NCI-H748 treated with DMSO at 0.1 percent for 48 hours (cell line): ENCODE results near the gene AASS.

Source experiments
- DNase-seq: peaks from one replicate; lab custom pipeline; 2025; lab: John Stamatoyannopoulos, UW

The AASS gene

GRCh38 chr7:122118757-122119156 lies 25.3 kb downstream of the AASS start:
- no peak for DNase-seq

GRCh38 chr7:122103064-122103463 lies 41.0 kb downstream of the AASS start:
- DNase-seq, result no peak

GRCh38 chr7:122100021-122100420 lies 44.0 kb downstream of the AASS start:
- no peak for DNase-seq

- no peak for DNase-seq
Observed at GRCh38 chr7:122095642-122096041, 48.4 kb downstream of the AASS start.

- DNase-seq, result no peak
Observed at GRCh38 chr7:122094549-122094948, 49.5 kb downstream of the AASS start.

- peak; percentile 45 for DNase-seq
Observed at GRCh38 chr7:122092964-122093797, 50.9 kb downstream of the AASS start.

- DNase-seq, result no peak
Observed at GRCh38 chr7:122082670-122083069, 61.4 kb downstream of the AASS start.

- DNase-seq, result no peak
Observed at GRCh38 chr7:122082160-122082559, 61.9 kb downstream of the AASS start.

GRCh38 chr7:122073635-122074034 lies 70.4 kb downstream of the AASS start:
- DNase-seq, result no peak

GRCh38 chr7:122072924-122073599 lies 71.0 kb downstream of the AASS start:
- no peak for DNase-seq

GRCh38 chr7:122072272-122072671 lies 71.8 kb downstream of the AASS start:
- no peak for DNase-seq

GRCh38 chr7:122070834-122071233 lies 73.2 kb downstream of the AASS start:
- DNase-seq, result no peak

- DNase-seq, result no peak
Observed at GRCh38 chr7:122070062-122070461, 74.0 kb downstream of the AASS start.

GRCh38 chr7:122068999-122069398 lies 75.0 kb downstream of the AASS start:
- no peak for DNase-seq

- DNase-seq, result no peak
Observed at GRCh38 chr7:122068046-122068445, 76.0 kb downstream of the AASS start.

GRCh38 chr7:122067077-122067476 lies 77.0 kb downstream of the AASS start:
- DNase-seq, result no peak

GRCh38 chr7:122064971-122065370 lies 79.1 kb downstream of the AASS start:
- DNase-seq, result no peak

- DNase-seq, result no peak
Observed at GRCh38 chr7:122063146-122063545, 80.9 kb downstream of the AASS start.

GRCh38 chr7:122059542-122059941 lies 84.5 kb downstream of the AASS start:
- no peak for DNase-seq

- no peak for DNase-seq
Observed at GRCh38 chr7:122056977-122057376, 87.1 kb downstream of the AASS start.

GRCh38 chr7:122055073-122055472 lies 89.0 kb downstream of the AASS start:
- no peak for DNase-seq

- no peak for DNase-seq
Observed at GRCh38 chr7:122054393-122054792, 89.7 kb downstream of the AASS start.

- DNase-seq, result no peak
Observed at GRCh38 chr7:122046402-122046801, 97.6 kb downstream of the AASS start.

GRCh38 chr7:122040147-122040546 lies 103.9 kb downstream of the AASS start:
- no peak for DNase-seq
